HuH-7 (cell line): ENCODE data around the gene CCDC183.
"Not testable (repeated sequence)": the region's sequence is repeated elsewhere in the genome, so short reads cannot be mapped to it uniquely, and the experiment has no call there.

Experiments used
- DNase-seq: peaks from one replicate; pipeline ENCODE4 v3.0.0; 2011; ENCODE audit warnings: low spot score

CCDC183 gene

DNA sequence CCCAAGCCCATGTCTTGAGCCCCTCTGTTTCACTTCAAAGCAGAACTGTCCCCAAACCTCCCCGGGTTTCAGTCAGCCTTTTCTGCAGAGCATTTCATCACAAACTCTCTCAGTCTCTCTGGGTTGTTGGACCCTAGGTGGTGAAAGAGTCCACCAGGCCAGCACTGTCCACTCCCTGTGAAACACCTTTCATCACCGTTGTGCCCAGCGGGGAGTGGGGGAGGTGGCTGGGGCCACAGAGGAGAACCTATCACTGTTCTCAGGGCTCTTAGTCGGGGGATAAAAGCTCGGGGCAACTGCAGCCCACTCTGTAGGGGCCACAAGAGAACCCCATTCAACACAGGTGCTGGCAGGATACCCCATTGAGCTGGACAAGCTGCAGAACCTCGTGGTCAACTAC is 6.2 kb downstream of the CCDC183 start:
- no peak for DNase-seq

DNA sequence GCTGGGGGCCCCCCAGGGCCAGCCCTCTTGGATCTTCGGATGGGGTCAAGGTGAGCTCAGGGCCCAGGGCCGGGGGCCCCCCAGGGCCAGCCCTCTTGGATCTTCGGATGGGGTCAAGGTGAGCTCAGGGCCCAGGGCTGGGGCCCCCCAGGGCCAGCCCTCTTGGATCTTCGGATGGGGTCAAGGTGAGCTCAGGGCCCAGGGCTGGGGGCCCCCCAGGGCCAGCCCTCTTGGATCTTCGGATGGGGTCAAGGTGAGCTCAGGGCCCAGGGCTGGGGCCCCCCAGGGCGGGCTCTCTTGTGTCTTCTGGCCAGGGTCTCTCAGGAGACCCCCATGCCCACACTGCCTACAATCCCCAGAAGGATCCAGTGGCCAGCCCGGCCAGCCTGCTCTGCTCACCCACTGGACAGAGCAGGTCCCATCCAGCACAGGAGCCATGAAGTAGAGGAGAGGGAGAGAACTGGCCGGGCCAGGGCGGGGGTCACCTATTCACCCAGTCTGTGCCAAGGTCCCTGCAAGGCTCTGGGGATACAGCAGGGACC is 6.9 kb downstream of the CCDC183 start:
- not testable (repeated sequence) for DNase-seq

DNA sequence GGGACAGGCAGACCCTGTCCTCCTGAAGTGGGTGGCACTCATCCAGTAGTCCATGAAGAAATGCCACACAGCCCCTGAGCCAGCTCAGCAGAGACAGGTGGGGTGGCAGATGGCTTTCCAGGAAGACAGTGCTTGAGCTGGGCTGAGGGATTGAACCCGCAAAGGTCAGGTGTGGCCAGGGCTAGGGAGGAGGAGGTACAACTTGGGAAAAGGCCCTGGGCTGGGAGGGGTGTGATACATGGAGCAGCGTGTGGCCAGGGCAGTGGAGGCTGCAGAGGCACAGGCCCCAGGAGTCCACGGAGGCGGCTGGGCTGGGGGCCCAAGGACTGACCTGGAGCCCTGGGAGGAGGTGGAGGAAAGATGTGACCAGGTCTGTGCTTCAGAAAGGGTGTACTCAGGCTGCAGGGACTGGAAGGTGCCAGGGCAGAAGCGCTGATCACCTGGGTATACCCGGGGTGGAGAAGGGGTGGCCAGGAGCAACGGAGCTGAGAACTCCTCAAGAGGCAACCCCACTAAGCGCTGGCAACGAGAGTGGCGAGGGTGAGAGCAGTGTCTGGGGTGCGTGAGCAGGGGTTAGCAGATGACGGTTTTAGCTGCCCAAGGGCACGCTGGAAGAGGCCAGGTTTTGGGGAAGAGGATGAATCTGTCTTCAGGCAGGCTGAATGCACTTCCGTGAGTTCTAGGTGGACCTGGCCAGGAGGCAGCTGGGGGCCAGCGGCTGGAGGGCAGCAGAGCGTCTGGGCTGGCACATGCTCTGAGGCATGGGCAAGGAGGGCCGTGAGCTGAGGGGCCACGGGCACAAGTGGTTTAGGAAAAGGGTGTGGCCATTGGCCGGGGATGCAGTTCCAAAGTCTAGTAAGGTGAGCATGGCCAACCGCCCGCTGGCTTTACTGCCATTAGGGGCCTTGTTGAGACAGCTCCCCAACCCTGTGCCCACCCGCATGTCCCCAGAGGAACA is 7.7 kb downstream of the CCDC183 start:
- no peak for DNase-seq

DNA sequence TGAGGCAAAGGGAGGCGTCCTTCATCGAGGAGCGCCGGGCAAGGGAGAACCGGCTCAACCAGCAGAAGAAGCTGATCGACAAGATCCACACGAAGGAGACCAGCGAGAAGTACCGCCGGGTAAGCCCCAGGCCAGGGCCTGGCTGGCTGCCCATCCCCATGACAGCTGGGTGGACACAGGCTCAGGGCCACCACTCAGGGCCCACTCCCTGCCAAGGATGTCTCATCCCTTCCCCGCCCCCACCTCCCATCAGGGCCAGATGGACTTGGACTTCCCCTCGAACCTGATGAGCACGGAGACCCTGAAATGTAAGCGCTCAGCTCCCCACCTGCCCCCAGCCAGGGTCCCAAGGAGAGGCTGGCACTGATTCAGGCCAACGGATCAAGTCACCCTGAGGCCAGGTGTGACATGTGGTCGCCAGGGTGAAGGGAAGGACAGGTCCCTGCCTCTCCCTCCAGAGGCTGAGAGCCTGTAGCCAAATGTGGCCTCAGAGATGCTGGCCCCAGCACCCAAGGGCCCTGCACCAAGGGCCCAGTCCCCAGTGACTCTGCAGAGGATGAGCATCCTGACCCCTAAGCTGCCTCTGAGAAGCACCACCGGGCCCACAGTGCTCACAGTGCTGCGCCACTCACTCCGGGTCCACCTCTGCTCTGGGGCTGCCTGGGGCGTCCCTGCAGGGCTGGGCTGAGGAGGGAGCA is 8.5 kb downstream of the CCDC183 start:
- no peak for DNase-seq

DNA sequence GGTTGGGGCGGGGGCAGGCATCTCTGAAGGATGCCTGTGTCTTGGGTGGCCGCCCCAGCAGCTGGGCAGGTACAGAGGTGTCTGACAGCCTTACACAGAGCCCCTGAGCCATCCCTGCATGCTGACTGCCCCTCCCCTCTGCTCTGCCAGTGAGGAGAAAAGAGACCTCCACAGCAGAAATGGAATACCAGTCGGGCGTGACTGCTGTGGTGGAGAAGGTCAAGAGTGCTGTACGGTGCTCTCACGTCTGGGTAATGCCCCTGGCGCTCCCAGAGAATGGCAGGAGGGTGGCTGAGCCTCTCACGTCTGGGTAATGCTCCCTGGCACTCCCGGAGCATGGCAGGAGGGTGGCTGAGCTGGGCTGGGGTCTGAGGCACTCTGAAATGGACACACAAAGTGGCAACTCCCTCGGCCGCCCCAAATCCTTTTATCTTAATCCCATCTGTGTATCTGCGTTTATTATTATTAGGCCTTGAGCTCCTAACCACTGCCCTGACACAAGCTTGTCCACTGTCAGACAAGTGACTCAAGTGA is 9.1 kb downstream of the CCDC183 start:
- no peak for DNase-seq

DNA sequence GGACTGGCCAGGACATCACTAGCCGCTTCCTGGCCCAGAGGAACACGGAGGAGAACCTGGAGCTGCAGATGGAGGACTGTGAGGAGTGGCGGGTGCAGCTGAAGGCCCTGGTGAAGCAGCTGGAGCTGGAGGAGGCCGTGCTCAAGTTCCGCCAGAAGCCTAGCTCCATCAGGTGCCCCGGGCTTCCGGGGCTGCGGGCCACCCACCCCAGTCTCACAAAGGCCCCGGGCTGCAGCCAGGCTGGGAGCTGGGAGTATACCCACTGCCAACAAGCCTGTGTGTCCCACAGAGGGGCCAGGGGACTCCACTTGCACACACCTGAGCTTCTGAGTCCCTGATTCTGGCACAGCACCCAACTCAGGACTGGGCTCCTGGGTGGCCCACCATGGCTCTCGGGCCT is 9.9 kb downstream of the CCDC183 start:
- no peak for DNase-seq

DNA sequence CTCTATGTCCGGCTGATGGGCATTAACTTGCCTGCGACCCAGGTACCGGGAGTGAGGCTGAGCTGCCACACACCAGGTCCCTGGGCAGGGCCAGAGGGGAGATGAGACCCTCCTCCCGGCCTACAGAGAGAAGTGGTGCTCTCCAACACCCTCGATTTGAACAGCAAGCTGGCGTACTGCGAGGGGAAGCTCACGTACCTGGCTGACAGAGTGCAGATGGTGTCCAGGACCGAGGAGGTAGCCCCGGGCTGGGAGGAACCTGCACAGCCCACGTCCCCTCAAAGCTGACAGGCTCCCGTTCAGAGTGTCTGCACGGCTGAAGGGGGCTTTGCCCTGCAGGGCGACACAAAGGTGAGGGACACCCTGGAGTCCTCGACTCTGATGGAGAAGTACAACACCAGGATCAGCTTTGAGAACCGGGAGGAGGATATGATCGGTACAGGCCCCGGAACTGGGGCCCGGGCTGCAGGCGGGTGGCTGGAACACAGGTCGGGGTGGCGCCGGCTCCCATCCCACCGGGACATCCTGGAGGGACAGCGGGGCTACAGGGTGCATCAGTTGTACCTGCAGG is 10.6 kb downstream of the CCDC183 start:
- DNase-seq, result no peak

DNA sequence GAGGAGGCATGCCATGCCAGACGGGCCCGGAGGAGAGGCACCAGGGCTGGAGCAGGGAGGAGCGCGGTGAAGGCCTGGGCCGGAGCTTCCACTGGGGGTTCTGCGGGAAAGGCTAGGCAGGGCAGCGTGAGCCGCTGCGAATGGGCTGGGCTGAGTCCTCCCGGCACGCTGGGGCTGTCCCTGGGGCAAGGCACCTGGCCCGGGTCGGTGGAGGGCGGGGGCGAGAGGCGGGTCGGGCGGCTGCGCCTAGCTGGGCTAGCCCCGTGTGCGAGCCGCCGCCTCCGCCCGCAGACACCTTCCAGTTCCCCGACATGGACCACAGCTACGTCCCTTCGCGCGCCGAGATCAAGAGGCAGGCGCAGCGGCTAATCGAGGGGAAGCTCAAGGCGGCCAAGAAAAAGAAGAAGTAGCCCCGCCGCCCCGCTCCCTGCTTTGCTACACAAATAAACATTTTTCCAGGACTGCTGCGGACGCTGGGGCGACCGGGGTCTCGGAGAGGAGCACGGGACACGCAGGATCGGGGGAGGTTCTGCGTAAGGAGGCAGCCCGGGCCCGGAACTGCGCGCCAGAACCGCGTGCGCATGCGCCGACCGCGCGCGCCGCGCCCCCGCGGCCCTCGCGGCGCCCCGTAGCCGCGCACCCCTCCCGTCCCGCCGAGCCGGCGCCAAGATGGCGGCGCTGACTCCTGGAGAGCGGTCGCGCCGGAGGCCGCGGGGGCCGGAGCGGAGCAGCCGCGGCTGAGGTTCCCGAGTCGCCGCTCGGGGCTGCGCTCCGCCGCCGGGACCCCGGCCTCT is 11.3 kb downstream of the CCDC183 start, which contains the start of gene RABL6:
Gene RABL6 (plus strand): TSS at position 668 of the 794 bp plus-strand sequence. CDS start 249 bp downstream, outside the sequence.
- peak; percentile 96 for DNase-seq

DNA sequence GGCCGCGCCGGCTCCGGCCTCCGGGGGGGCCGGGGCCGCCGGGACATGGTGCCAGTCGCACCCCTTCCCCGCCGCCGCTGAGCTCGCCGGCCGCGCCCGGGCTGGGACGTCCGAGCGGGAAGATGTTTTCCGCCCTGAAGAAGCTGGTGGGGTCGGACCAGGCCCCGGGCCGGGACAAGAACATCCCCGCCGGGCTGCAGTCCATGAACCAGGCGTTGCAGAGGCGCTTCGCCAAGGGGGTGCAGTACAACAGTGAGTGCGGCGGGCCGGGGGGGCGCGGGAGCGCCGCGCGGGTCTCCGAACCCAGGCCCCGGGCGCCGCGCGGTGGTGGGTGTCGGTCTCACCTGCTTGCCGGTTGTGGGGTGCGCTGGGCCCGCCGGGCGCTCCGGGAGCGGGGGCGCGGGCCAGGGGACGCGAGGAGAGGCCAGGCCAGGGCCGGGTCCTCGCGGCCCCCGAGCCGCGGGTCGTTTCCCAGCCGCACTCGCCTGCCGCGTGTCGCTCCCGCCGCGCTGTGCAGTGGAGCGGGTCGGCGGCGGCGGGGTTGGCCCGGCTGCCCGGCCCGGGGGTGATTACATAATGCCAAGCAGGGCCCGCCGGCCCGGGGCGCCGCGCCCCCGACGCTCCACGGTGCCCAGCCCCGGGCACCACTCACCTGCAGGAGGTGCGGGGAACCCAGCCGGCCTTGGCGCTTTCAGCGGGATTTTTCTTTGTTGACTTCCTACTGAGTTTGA is 12.1 kb downstream of the CCDC183 start:
- no peak for DNase-seq

DNA sequence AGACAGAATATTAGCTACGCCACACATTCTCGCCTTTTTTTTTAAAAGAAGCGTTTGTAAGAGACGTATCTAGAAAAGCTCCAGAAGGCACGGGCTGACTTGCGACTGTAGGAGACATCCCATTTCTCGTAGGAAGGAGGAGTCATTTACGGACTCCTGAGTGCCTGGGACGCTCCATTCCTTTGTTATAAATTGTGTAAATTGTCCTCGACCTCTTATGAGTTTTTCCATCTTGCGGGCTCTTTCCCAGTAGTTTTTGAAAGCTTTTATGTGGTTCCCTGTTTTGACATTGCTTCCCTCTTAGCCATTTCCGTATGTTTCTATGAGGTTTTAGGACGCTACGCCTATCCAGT is 12.6 kb downstream of the CCDC183 start:
- no peak for DNase-seq

DNA sequence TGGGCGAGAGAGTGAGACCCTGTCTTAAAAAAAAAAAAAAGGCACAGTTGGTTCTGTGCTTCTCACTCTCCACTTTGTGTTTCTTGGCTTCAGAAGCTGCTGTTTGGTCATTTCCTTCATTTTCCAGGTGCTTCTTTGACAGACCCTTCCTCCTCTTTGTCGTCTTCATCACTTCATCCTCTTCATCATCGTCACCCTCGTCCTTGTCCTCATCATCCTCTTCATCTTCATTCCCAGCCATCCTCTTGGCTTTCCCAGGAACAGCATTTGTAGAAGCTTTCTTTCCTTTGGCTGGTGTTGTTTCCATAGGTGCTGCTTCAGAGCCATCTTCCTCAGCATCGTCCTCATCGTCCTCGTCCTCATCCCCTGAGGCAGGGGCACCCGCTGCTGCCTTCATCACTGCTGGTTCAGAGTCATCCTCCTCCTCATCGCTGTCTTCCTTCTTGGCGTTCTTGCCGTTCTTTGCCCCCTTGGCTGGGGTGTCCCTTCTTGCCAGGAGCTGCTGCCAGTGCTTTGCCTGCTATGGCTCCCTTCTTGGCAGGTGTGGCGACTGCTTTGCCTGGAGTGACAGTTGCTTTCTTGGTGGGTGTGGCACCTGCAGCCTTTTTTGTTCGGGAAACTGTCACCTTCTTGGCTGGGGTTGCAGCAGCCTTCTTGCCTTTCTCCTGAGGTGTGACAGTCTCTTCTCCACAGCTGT is 18.7 kb downstream of the CCDC183 start:
- DNase-seq, result no peak

DNA sequence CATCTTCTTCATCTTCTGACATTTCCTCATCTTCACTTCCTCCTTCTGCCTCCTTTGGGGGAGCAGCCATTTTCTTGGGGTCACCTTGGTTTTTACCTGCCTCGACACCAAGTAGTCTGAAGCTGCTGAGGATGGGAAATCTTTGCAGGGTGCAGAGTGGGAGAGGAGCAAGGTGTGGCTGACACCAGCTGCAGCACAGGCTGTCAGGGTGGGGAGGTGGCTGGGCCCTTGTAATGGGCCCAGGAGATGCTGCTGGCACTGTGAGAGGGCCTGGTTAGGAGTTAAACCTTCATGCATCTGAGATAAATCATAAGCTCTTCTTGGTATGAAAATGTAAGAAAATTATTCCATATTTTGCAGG is 19.3 kb downstream of the CCDC183 start:
- no peak for DNase-seq

DNA sequence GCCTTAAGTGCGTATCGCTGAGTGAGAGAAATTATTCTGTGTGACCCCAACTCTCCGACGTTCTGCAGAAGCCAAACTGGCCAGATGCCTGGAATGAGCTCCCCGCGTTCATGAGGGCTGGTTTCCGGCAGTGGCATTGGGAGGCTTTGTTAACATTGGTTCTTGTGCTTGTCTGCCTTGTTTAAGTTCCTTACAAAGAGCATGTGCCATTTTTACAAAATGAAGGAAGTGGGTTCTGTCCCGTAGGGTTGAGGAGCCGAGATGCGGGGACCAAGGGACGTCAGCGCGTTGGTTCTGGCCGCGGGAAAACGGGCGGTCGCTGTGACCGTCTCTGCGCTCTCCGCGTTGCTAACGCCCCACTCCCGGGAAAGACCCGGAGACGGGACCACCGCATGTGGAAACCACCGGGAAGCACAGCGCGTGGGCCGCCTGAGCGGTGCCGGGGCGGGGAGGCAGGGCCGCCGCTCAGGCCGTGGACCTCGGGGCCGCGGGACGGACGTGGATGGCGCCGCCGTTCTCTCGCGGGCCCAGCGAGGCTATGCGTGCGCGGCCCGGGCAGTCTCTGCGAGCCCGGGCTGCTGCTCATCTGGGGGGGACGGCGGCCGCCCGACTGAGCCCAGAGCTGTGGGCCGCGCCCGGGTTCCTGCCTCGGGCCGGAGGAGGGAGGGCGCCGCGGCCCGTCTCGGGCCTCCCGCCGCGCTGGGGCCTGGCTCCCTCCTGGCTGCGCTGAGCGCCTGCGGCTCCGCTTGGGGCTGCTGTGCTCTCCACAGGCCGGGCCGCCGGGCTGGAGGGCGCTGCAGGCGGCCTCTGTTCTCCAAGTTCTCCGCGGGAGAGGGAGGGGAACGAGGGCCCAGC is 25.1 kb downstream of the CCDC183 start:
- DNase-seq, result no peak

DNA sequence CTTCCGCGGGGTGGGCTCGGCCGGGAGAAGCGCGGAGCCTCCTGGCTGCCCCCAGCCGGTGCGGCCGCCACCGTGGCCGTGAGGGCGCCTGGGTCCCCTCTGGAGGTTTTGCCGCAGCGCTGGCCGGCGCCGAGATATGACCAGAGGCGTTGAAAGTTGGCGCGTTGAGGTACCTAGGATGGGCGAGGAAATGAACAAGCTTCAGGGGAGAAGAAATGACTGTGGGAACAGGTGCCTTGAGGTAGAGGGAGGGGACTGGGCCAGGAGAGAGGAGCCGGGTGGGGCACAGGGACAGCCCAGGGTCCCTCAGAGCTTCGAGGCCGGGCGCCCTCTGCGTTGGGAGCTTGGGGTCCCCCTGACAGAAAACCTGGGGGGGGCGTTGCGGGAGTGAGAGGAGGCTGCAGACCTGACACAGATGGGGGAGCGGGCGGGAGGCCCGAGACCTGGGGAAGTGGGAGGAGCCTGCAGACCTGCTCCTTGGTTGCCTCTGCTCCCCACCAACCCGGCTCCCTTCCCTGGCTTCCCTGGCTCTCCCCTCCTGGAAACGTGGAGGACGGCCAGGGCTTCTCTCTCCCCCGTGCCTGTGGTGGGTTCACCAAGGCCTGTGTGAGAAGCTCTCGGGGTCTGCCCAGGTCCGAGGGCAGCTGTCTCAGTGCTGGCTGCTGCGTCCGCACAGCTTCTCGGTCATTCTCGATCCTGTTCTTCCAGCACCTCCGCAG is 25.8 kb downstream of the CCDC183 start:
- DNase-seq, result no peak

DNA sequence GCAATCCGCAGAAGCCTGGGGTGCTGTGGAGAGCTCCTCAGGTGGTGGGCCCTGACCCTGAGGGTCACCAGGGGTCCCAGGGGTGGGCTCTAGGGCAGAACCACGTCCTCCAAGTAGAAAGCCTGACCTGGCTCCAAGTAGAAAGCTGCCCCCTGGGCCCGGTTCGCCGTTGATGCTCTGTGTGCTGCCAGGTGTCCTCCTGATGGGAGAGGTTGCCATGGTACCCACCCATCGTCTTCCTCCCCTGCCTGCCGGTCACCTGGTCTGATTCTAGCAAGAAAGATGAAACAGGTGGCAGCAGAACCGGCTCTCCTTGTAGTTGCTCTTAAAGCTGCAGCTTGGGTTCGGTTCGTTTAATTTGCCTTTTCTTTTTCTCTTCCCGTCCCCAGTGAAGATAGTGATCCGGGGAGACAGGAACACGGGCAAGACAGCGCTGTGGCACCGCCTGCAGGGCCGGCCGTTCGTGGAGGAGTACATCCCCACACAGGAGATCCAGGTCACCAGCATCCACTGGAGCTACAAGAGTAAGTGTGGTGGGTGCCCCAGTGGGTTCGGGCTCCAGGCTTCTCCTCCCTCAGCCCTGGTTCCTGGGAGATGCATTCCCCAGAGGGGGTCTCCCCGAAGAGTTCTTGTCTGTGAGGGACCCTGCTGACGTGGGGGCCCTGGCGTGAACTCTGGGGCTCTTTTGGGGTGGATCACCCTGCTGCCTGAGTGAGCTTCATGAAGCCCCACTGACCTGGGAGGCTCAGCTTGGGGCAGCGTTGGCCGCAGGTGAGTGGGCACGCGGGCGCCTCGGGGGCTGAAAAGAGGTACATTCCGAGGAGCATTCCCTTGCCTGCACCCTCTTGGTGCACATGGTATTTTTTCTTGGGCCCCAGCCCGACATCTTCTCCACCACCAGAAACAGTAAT is 27.3 kb downstream of the CCDC183 start:
- DNase-seq, result no peak

DNA sequence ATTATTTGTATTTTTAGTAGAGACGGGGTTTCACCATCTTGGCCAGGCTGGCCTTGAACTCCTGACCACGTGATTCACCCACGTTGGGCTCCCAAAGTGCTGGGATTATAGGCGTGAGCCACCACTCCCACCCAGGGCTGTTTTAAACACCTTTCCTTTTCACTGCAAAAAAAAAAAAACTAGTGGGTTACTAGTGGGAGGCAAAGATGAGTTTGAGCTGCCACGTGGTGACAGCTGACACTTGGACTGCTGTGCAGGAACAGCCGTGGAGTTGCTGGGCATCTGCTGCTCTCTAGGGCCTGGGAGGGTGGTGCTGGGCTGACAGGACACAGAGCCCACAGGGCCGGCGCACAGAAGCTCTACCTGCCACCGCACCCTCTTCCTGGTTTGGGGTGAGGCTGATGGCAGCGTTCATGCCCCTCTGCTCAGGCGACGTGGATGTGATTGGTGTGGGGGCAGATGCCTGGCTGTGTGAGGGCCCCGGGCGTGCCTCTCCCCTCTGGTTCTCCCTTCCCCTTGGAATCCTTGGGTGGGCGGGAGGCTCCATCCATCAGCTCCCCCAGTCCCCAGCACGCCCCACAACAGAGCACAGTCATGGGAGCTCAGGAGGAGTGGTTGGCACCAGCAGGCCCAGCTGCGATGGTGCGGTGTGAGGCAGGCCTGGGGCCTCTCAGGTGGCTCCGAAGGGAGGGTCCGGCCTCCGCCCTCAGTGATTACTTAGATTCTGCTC is 28.5 kb downstream of the CCDC183 start:
- no peak for DNase-seq
